DMS53 (cell line): ENCODE data around the gene RGS14.

Source experiments
- DNase-seq: peaks from one replicate; lab custom pipeline; 2025; lab: John Stamatoyannopoulos, UW

RGS14 gene

DNA sequence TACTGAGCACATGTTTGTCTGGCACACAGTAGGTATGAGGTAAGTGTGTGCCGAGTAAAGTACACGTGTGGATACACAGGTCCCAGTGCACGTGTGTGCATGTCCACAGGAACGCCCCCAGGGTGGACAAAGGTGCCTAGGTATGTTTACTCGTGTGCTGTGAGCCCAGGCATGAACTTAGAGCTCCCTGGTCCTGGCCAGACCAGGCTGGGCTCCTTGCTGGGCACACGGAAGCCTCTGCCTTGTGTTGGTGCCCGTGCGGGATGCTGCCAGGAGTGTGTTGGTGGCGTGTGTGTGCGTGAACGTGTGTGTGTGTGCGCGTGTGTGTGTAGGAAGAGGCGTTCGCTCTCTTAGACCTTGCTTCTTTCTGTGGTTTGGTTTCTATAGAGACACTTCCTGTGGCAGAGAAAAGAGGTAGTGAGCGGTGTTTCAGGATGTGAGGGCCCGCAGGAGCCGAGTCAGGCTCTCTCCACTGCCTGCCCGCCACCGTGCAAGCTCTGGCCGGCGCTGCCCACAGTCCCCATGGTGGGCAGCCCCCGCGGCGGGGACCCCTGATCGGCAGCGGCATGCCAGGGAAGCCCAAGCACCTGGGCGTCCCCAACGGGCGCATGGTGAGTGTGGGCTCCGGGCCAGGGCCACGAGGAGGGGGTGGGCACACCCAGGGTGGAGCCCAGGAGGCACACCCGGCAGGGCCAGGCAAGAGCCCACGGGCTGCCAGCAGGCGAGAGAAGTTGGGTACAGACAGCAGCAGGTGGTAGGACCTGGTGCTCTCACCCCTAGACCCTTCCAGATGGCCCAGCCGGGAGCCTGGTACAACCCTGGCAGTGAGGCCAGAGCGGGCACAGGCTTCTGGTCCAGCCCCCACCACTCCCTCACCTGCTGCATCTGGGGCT is at the start of gene RGS14:
Gene RGS14 (plus strand): TSS at position 466 of the 893 bp plus-strand sequence. CDS start 101 bp downstream, at position 567.
- DNase-seq, result peak; percentile 92

DNA sequence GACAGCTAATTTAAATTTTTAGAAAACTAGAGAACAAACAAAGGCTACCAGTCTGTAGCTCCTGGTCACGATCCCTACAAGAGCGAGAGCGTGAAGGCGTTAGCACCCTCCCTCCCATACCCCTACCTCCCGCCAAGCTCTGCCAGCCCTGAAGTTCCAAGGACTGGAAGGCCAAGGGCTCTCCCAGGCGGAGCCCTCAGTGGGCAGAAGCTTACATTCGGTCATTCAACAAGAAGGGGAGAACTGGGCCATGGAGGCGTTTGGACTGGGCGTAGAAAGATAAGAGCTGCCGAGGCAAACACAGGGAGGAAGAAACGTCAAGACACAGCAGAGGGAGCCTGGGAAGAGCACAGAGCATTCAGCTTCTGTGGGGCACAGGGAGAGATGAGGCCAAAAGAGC is 49.0 kb upstream of the RGS14 start:
- DNase-seq, result no peak

- peak; percentile 91 for DNase-seq
Measured at GRCh38 chr5:177309351-177310191, 48.2 kb upstream of the RGS14 start.

DNA sequence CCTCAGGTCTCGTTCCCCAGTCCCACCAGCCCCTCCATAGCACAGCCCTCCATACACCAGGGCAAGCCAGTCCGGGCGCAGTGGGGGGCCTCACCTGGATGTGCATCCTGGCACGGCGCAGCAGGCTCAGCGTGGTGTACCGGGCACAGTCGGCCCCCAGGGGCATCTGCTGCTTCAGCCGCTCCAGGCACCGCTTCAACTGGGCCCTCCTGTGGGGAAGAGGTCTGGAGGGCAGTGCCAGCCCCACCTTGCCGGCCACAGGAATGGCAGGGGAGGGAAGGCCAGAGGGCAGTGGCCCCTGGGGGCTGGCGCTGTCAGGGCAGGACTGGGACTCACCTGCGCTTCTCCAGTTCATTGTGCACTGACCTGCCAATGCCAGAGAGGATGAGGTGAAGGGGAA is 47.4 kb upstream of the RGS14 start:
- DNase-seq, result no peak

DNA sequence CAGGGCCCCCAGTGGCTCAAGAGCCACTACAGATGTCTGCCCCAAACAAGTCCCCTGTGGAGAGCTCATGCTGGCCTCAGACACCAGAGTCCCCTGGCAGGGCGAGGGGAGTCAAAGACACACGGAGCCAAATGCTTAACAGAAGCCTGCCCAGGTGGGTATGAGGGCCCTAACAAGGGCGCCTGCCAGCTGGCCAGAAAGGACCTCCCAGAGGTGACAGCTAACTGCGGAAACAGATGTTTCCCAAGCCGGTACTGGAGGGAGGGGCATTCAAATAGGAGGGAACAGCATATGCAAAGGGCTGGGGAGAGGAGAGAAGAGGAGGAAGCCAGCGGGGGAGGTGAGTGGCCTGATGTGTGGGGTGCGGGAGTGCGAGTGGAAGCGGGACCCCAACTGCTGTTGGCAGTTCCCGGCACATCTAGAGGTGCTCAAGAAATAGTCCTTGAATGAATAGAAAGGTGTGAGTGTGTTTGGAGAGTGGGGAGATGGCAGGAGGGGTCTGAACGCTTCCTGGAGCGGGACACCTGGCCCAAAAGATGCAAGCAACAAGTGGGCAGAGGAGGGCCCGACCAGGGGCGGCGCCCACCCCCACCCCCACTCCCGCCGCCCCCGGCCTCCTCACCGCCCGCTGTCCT is 46.9 kb upstream of the RGS14 start:
- peak; percentile 84 for DNase-seq

DNA sequence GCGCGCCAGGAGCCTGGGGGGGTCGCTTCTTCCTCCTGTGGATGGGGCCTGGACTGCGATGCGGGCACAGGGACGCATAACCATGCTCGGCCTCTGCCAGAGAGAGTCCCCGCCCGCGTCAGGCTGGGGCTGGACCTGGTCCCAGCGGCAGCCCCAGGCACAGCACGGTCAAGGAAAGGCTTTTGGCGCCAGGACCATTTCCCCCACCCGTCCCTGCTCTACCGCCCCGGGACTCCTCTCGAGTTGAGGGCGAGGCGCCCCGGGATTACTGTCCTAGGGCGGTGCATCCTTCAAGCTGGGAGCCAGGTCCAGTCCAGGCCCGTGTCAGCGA is 46.4 kb upstream of the RGS14 start:
- peak; percentile 77 for DNase-seq

DNA sequence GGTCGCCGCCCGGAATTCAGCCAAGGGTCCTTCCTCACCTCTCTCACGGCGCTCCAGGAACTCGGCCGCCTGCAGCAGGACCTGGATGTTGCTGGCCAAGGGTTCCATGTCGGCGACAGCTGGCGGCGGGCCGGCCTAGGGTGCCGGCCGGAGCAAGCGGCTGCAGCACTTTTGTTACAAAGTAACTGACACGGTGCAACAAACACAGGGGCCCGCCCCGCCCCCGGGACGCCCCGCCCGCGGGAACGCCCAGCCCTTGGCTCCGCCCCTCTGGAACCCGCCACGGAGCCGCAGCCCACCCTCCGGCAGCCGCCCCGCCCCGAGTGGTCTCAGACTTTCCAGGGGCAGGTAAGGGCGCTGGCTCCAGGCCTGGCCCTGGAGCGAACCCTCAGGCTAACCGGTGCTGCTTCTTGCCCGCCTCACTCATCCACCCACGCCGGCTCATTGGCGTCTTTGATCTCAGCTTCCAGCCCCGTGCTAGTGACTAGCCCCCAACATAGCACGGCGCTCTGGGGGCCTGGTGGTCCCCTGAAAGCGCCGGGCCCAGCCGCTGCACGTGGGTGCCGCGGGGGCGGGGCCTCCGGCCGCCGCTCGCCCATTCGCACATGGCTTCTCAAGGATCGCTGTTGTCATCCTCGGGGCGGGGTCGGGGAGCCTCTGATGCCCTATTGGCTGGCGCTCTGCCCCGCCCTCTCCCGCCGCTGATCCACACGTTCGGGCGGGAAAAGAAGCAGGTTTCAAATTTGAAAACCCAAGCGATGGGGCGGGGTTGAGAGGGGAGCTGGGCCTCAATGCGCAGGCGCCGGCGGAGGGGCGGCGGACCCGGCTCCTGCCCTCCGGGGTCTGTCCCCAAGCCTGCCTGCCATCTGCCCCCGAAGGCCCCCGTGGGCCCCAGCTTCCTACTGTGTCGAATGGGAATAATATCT is 45.7 kb upstream of the RGS14 start, which contains the start of gene MXD3:
Gene MXD3 (minus strand): TSS at position 176 of the 926 bp plus-strand sequence. CDS start 68 bp downstream, at position 108.
- DNase-seq, result peak; percentile 99

DNA sequence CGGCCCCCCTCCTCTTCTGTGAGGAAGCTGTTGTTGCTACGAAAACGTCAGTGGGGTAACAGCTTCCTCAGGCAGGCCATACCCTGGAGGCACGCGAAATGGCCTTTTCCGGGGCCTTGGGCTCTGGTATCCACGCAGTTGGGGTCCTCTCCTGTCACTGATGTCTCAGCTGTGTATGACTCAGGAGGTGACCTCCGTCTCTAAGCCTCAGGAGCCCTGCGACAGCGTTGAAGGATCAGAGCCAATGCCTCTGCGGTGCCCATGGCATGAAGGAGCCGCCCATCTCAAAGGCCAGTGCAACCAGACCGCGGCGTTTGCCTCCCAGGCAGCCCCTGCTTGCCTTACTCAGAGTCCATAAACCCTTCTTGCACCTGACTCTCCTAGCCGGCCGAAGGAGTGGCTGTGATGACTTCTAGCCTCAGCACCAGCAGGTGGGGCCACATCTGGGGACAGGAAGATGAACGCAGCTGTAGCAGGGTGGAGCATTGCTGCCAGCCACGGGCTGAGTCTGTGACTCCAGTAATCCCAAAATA is 45.0 kb upstream of the RGS14 start:
- DNase-seq, result peak; percentile 84

DNA sequence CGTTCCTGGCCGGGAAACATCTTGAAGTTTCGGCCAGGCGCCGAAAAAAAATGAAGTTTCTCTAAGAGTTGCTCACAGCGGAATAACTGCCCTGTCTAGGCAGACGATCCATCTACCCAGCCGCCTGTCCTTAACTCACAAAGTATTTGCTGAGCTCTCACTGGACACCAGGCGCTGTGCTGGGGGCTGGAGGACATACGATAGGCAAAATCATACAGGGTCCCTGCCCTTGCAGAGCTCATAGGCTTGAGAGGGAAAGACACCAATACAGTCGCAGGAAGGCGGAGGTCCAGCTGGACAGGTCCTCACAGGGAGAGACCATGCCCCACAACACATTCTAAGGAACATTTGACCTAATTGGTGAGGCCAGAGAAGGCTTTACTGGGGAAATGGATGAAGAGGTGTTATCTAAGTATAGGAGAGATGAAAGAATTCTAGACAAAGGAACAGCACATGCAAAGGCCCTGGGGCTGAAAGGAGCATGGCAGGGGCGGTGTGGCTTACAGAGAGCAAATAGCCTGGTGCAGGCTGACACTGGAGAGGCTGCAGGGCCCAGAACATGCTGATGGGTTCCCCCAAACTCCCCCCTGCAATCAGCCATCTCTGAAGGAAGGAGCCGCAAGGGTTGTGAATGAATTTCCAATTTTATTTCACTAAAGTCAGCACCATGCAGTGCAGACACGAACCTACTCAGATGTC is 44.0 kb upstream of the RGS14 start:
- DNase-seq, result no peak

GRCh38 chr5:177314376-177315342 is 43.1 kb upstream of the RGS14 start:
- no peak for DNase-seq

- no peak for DNase-seq
Measured at GRCh38 chr5:177315411-177315810, 42.3 kb upstream of the RGS14 start.

DNA sequence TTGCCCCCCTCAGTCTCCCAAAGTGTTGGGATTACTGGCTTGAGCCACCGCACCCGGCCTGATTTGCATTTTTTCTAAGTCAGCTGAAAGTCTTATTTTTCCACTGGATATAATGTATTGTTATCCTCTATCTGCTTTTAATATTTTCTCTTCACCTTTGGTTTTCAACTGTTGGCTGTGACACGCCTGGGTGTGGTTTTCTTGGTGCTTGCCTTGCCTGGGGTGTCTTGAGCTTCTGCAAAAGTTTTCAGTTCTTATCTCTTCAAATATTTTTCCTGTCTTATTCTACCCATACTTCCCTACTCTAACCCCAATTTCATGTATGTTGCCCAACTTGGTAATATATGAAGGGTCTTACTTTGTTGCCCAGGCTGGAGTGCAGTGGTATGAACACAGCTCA is 41.7 kb upstream of the RGS14 start:
- no peak for DNase-seq

GRCh38 chr5:177317959-177318377 is 39.8 kb upstream of the RGS14 start:
- peak; percentile 88 for DNase-seq

GRCh38 chr5:177319913-177320588 is 37.7 kb upstream of the RGS14 start:
- DNase-seq, result no peak

DNA sequence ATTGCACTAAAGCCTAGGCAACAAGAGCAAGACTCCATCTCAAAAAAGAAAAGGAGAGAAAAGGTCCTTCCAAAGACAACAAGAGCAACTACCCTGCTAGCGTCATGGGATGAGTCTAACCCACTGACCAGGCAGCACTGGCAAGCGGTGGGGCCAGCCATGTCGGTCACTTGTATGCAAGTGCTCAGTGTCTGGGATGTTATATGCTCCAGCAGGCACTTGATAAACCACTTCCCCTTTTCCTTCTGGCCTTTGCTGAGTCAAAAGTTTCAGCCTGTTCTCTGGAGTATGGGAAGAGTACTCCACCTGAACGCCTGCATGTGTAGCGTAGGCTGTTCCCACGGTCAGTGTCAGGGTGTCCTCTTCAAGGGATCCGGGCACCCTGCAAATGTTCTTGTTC is 36.8 kb upstream of the RGS14 start:
- no peak for DNase-seq

GRCh38 chr5:177325868-177326381 is 31.8 kb upstream of the RGS14 start:
- DNase-seq, result no peak

- DNase-seq, result peak; percentile 34
Measured at GRCh38 chr5:177327539-177328522, 29.9 kb upstream of the RGS14 start.
